ENCODE data around the gene TMEM164. TPM values are rescaled to one million over a fixed set of nuclear protein-coding genes. Genes with fewer than 3 reads are reported as not detected.
A peak's percentile ranks its signal among the peaks of the same experiment; 100 is the strongest.

TMEM164 gene
- total RNA-seq, 1 donor from 2014 or later = 84.6 TPM

DNA sequence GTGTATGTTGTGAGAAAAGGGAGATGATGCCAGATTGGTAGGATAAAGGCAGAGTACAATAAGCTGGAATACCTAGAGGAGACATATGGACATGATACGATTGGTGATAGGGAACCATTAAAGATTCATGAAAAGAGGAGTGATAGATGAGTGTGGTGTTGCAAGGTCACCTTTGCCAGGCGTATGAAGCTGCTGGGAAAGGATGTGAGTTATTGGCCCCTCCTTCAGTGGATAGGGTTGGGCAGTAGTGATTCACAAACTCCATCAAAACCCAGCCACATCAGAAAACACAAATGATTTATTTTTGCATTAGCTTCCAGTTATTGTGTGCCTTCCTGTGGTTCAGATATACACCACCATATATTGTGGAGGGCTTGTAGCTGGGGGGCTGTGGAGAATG lies 34.3 kb downstream of the TMEM164 start:
- intact Hi-C loops (cut with DNase I) = no loop called here
- no peak for ATAC-seq

DNA sequence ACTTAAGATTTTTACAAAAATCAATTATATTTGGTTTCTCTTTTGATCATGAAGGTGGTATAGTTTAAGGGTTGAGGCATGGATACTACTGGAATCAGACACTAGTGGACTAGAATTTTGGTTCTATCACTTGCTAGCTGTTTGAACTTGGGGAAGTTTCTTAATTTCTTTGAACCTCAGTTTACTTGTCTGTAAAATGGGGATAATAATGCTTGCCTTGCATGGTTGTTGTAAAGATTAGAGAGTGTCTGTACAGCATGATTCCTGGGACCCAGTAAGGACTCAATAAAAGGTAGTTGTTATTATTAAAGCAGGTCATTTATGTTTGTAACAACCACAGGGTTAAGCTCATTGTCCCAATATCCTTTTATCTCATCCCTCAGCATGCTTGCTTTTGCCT lies 36.0 kb downstream of the TMEM164 start:
- Histone ChIP-seq H3K27ac (no peak overlapping the region), H3K27me3 (no peaks in the 10 kb centered on the region), H3K36me3 (no peaks in the 10 kb centered on the region), H3K4me3 (no peak overlapping the region), H3K9me3 (no peaks in the 10 kb centered on the region), H3K4me1 (no peaks in the 10 kb centered on the region)
- intact Hi-C loops (cut with DNase I) = no loop called here
- TF ChIP-seq, protein P1, sequence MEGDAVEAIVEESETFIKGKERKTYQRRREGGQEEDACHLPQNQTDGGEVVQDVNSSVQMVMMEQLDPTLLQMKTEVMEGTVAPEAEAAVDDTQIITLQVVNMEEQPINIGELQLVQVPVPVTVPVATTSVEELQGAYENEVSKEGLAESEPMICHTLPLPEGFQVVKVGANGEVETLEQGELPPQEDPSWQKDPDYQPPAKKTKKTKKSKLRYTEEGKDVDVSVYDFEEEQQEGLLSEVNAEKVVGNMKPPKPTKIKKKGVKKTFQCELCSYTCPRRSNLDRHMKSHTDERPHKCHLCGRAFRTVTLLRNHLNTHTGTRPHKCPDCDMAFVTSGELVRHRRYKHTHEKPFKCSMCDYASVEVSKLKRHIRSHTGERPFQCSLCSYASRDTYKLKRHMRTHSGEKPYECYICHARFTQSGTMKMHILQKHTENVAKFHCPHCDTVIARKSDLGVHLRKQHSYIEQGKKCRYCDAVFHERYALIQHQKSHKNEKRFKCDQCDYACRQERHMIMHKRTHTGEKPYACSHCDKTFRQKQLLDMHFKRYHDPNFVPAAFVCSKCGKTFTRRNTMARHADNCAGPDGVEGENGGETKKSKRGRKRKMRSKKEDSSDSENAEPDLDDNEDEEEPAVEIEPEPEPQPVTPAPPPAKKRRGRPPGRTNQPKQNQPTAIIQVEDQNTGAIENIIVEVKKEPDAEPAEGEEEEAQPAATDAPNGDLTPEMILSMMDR (IDR thresholded peaks at IDR 0.05) = no peak
- ATAC-seq = no peak
- DNase-seq = no peak

More for the DNA sequence above, 34.3 kb downstream of the TMEM164 start:
- Histone ChIP-seq H3K9me3 (no peaks in the 10 kb centered on the region), H3K36me3 (no peaks in the 10 kb centered on the region), H3K4me1 (no peaks in the 10 kb centered on the region), H3K27ac (no peak overlapping the region), H3K27me3 (no peaks in the 10 kb centered on the region), H3K4me3 (no peak overlapping the region)
- TF ChIP-seq, protein P1 (IDR thresholded peaks at IDR 0.05) = no peak
- DNase-seq = no peak

DNA sequence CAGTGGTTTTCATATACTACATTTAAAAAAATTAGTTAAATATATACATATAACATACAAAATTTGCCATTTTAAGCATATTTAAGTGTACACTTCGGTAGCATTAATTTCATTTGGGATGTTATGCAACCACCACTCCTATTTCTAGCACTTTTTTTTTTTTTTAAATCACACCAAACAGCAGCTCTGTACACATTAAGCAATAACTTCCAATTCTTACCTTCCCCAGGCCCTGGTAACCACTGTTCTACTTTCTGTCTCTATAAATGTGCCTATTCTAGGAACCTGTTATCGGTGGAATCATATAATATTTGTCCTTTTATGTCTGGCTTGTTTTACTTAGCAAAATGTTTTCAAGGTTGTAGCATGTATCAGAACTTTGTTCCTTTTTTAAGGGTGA lies 39.1 kb downstream of the TMEM164 start:
- Histone ChIP-seq H3K27me3 (no peaks in the 10 kb centered on the region), H3K27ac (no peak overlapping the region), H3K36me3 (no peaks in the 10 kb centered on the region), H3K4me1 (no peaks in the 10 kb centered on the region), H3K9me3 (no peaks in the 10 kb centered on the region), H3K4me3 (no peak overlapping the region)
- ATAC-seq (peak; percentile 41), DNase-seq (no peak)
- TF ChIP-seq, protein P1 (IDR thresholded peaks at IDR 0.05) = no peak
- intact Hi-C loops (cut with DNase I) = no loop called here

DNA sequence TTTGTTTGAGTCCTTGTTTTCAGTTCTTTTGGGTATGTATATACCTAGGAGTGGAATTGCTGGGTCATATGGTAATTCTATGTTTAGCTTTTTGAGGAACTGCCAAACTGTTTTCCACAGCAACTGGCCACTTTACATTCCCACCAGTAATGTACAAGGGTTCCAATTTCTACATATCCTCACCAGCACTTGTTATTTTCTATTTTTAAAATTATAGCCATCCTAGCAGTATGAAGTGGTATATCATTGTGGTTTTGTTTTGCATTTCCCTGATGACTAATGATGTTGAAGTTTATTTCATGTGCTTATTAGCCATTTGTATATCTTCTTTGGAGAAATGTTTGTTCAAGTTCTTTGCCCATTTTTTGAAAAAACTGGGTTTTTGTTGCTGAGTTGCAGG lies 39.6 kb downstream of the TMEM164 start:
- no peak overlapping the region for H3K27ac ChIP-seq
- ATAC-seq = no peak

DNA sequence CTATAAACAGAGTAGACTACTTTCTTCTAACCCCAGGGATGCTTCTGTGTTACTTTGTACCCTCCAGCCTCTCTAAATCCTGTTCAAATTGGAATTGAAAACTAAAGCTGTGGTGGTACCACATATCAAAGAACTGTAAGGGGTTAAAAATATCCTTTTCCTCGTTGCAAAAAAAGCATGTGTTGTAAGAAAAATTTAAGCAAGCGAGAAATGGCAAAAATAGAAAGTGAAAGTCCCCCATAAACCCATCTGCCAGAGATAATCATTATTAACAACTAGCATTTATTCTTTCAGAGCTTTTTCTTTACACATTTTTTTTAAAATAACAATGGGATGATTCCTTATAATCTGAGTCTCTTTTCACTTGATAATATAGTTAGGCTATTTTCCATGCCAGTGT lies 40.6 kb downstream of the TMEM164 start:
- Histone ChIP-seq H3K9me3 (no peaks in the 10 kb centered on the region), H3K36me3 (no peaks in the 10 kb centered on the region), H3K4me1 (no peaks in the 10 kb centered on the region), H3K4me3 (no peak overlapping the region), H3K27me3 (no peaks in the 10 kb centered on the region), H3K27ac (no peak overlapping the region)
- TF ChIP-seq, protein P1 (IDR thresholded peaks at IDR 0.05) = no peak
- ATAC-seq = no peak
- intact Hi-C loops (cut with DNase I) = no loop called here
- no peak for DNase-seq

More for the DNA sequence above, 39.6 kb downstream of the TMEM164 start:
- Histone ChIP-seq H3K36me3 (no peaks in the 10 kb centered on the region), H3K4me3 (no peak overlapping the region), H3K9me3 (no peaks in the 10 kb centered on the region), H3K27me3 (no peaks in the 10 kb centered on the region), H3K4me1 (no peaks in the 10 kb centered on the region)
- TF ChIP-seq, protein P1 (IDR thresholded peaks at IDR 0.05) = no peak
- intact Hi-C loops (cut with DNase I) = no loop called here
- no peak for DNase-seq
